ENCODE data around the gene HAUS5.

Gene HAUS5

GRCh38 chr19:35661995-35662340 is 49.4 kb downstream of the HAUS5 start:
- no peak for TF ChIP-seq MYC (IDR thresholded peaks at IDR 0.05; ENCODE audit: low read depth, low read length)
- DNase-seq (ENCODE audit: low read depth), result no peak
- H3K4me3 ChIP-seq (ENCODE audit: low read depth, low read length), result no peak overlapping the region

GRCh38 chr19:35663981-35664380 is 51.4 kb downstream of the HAUS5 start:
- DNase-seq (ENCODE audit: low read depth), result no peak
- H3K4me3 ChIP-seq (ENCODE audit: low read depth, low read length), result no peak overlapping the region
- TF ChIP-seq CTCF (IDR thresholded peaks at IDR 0.05; ENCODE audit: low read depth, low read length), result no peak
- TF ChIP-seq MAX (IDR thresholded peaks at IDR 0.05; ENCODE audit: low read depth, low read length), result no peak
- no peak for TF ChIP-seq MYC (IDR thresholded peaks at IDR 0.05; ENCODE audit: low read depth, low read length)
- no peak for TF ChIP-seq POLR2A (IDR thresholded peaks at IDR 0.05; ENCODE audit: extremely low read depth, insufficient read length)

GRCh38 chr19:35665157-35665556 is 52.6 kb downstream of the HAUS5 start:
- no peak overlapping the region for H3K4me3 ChIP-seq (ENCODE audit: low read depth, low read length)
- no peak for TF ChIP-seq CTCF (IDR thresholded peaks at IDR 0.05; ENCODE audit: low read depth, low read length)
- TF ChIP-seq POLR2A (IDR thresholded peaks at IDR 0.05; ENCODE audit: extremely low read depth, insufficient read length), result no peak
- no peak for TF ChIP-seq MYC (IDR thresholded peaks at IDR 0.05; ENCODE audit: low read depth, low read length)
- TF ChIP-seq MAX (IDR thresholded peaks at IDR 0.05; ENCODE audit: low read depth, low read length), result no peak
- no peak for DNase-seq (ENCODE audit: low read depth)

GRCh38 chr19:35665604-35666003 is 53.1 kb downstream of the HAUS5 start:
- DNase-seq (ENCODE audit: low read depth), result no peak
- no peak overlapping the region for H3K4me3 ChIP-seq (ENCODE audit: low read depth, low read length)
- TF ChIP-seq MAX (IDR thresholded peaks at IDR 0.05; ENCODE audit: low read depth, low read length) (no peak), MYC (IDR thresholded peaks at IDR 0.05; ENCODE audit: low read depth, low read length) (no peak), POLR2A (IDR thresholded peaks at IDR 0.05; ENCODE audit: extremely low read depth, insufficient read length) (no peak), CTCF (IDR thresholded peaks at IDR 0.05; ENCODE audit: low read depth, low read length) (no peak)

- H3K4me3 ChIP-seq (ENCODE audit: low read depth, low read length), result no peak within 1 kb of the TSS
- TF ChIP-seq MAX (IDR thresholded peaks at IDR 0.05; ENCODE audit: low read depth, low read length) (no peak), MYC (IDR thresholded peaks at IDR 0.05; ENCODE audit: low read depth, low read length) (no peak), CTCF (IDR thresholded peaks at IDR 0.05; ENCODE audit: low read depth, low read length) (no peak)
- no peak for DNase-seq (ENCODE audit: low read depth)
These were observed 53.8 kb downstream of the HAUS5 start, which contains the start of gene UPK1A for GRCh38 chr19:35666251-35666913. UPK1A (plus strand) TSS chr19:35666517; CDS start chr19:35666813, 296 bp downstream.

- TF ChIP-seq MAX (IDR thresholded peaks at IDR 0.05; ENCODE audit: low read depth, low read length) (no peak), MYC (IDR thresholded peaks at IDR 0.05; ENCODE audit: low read depth, low read length) (no peak), POLR2A (IDR thresholded peaks at IDR 0.05; ENCODE audit: extremely low read depth, insufficient read length) (no peak), CTCF (IDR thresholded peaks at IDR 0.05; ENCODE audit: low read depth, low read length) (no peak)
- no peak overlapping the region for H3K4me3 ChIP-seq (ENCODE audit: low read depth, low read length)
- no peak for DNase-seq (ENCODE audit: low read depth)
These were observed 57.0 kb downstream of the HAUS5 start for GRCh38 chr19:35669566-35669965.

All from NB4 (cell line).